GM19467 (cell line): ENCODE data around the gene TMEM247.

Experiments
- ATAC-seq: cut with Tn5 transposase; IDR thresholded peaks from one replicate; pipeline ENCODE4 v1.9.1; 2021; ENCODE audit warnings: mild to moderate bottlenecking, moderate library complexity; ENCODE audit not compliant: unreplicated experiment

The TMEM247 gene

GRCh38 chr2:46479265-46479664 is at the start of gene TMEM247:
TMEM247 (plus strand) TSS chr2:46479565.
- no peak for ATAC-seq

GRCh38 chr2:46430413-46430812 is 49.0 kb upstream of the TMEM247 start:
- no peak for ATAC-seq

GRCh38 chr2:46430992-46431391 is 48.4 kb upstream of the TMEM247 start:
- ATAC-seq = no peak

GRCh38 chr2:46431481-46432235 is 47.7 kb upstream of the TMEM247 start:
- no peak for ATAC-seq

GRCh38 chr2:46434851-46435273 is 44.5 kb upstream of the TMEM247 start:
- no peak for ATAC-seq

- ATAC-seq = no peak
Measured at GRCh38 chr2:46435353-46435752, 44.0 kb upstream of the TMEM247 start.

GRCh38 chr2:46435796-46436360 is 43.5 kb upstream of the TMEM247 start:
- no peak for ATAC-seq

GRCh38 chr2:46436800-46437199 is 42.6 kb upstream of the TMEM247 start:
- no peak for ATAC-seq

GRCh38 chr2:46438102-46438501 is 41.3 kb upstream of the TMEM247 start:
- ATAC-seq = no peak

GRCh38 chr2:46438794-46439193 is 40.6 kb upstream of the TMEM247 start:
- ATAC-seq = no peak

GRCh38 chr2:46439582-46439981 is 39.8 kb upstream of the TMEM247 start:
- no peak for ATAC-seq

GRCh38 chr2:46441838-46442712 is 37.3 kb upstream of the TMEM247 start:
- ATAC-seq = no peak

GRCh38 chr2:46444732-46445131 is 34.6 kb upstream of the TMEM247 start:
- no peak for ATAC-seq

- no peak for ATAC-seq
Measured at GRCh38 chr2:46445556-46445955, 33.8 kb upstream of the TMEM247 start.

GRCh38 chr2:46446871-46447568 is 32.3 kb upstream of the TMEM247 start:
- ATAC-seq = no peak

- no peak for ATAC-seq
Measured at GRCh38 chr2:46447649-46448048, 31.7 kb upstream of the TMEM247 start.

GRCh38 chr2:46448111-46448510 is 31.3 kb upstream of the TMEM247 start:
- ATAC-seq = no peak

GRCh38 chr2:46448641-46449040 is 30.7 kb upstream of the TMEM247 start:
- no peak for ATAC-seq

GRCh38 chr2:46449700-46450099 is 29.7 kb upstream of the TMEM247 start:
- no peak for ATAC-seq

GRCh38 chr2:46451131-46451711 is 28.1 kb upstream of the TMEM247 start:
- ATAC-seq = no peak

GRCh38 chr2:46456789-46457188 is 22.6 kb upstream of the TMEM247 start:
- no peak for ATAC-seq
